NCI-H2171 treated with DMSO at 0.1 percent for 48 hours (cell line): ENCODE data around the gene MLF2.
"Not testable (repeated sequence)": the region's sequence is repeated elsewhere in the genome, so short reads cannot be mapped to it uniquely, and the experiment has no call there.

Source experiments
- DNase-seq: peaks from one replicate; lab custom pipeline; 2025; lab: John Stamatoyannopoulos, UW

MLF2 gene

GRCh38 chr12:6734506-6735387 is 18.2 kb downstream of the MLF2 start:
- no peak for DNase-seq

- DNase-seq, result peak; percentile 87
Measured at GRCh38 chr12:6730169-6730568, 22.8 kb downstream of the MLF2 start.

DNA sequence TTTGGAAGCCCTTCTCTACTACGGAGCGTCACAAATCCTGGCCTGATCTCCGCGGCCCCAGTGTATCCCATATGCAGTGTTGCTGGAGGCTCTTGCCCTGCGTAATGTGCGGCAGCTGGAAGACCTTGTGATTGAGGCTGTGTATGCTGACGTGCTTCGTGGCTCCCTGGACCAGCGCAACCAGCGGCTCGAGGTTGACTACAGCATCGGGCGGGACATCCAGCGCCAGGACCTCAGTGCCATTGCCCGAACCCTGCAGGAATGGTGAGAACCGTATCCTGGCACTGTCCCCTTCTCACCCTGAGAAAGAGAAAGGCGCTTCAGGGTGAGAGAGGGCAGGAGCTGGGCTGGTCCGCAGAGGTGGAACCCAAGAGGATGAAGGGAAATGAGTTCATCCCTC is 23.8 kb downstream of the MLF2 start:
- DNase-seq, result no peak

- no peak for DNase-seq
Measured at GRCh38 chr12:6725350-6725749, 27.6 kb downstream of the MLF2 start.

DNA sequence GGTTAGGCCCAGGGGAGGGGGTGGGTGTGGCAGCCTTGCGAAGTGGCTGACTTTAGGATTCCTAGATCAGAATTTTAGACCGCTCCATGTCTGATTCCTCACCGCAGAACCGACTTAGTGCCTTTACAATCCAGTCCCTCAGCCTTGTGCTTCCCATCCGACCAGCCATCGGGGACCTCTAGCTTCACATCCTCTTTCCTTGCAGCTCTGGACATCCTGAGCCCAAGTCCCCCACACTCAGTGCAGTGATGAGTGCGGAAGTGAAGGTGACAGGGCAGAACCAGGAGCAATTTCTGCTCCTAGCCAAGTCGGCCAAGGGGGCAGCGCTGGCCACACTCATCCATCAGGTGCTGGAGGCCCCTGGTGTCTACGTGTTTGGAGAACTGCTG is 28.5 kb downstream of the MLF2 start:
- no peak for DNase-seq

DNA sequence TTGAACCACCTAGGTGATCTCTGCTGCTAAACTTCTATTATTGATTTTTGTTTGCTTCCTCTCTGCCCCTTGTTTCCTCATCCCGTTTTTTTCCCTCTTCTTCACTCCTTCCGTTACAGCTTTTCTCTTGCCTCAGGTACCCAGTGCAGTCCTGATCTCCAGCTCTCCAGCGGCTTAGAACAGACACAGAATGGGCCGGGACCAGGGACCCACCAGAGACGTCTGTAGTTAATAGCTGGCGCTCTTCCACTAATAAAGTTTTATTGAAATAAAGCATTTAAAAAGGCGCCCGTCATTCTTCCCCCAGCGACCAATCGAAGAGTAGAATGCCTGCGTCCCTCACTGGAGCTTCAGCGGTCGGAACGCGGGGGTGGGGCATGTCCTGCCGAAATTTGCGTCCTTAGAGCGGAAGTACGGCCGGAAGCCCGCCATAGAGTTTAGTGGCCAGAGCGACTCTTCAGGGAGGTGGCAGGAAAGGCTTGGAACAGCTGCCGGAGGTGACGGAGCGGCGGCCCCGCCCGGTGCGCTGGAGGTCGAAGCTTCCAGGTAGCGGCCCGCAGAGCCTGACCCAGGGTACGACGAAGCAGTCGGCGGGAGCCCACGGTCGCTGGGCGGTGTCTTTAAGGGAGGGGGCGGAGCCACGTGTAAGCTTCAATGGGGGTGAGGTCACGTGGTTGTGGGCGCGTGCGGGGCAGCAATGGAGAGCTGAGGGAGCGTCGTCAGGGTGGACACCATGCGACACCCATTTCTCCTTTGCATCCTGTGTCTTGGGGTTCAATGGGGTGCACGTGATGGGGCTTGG is 29.1 kb downstream of the MLF2 start, which contains the start of gene COPS7A:
TSS of gene COPS7A (plus strand) at position 440 of the 802 bp plus-strand sequence. CDS start 611 bp downstream, outside the sequence.
- peak; percentile 100 for DNase-seq

- DNase-seq, result no peak
Measured at GRCh38 chr12:6722863-6723262, 30.1 kb downstream of the MLF2 start.

GRCh38 chr12:6716874-6717437 is 36.0 kb downstream of the MLF2 start:
- no peak for DNase-seq

DNA sequence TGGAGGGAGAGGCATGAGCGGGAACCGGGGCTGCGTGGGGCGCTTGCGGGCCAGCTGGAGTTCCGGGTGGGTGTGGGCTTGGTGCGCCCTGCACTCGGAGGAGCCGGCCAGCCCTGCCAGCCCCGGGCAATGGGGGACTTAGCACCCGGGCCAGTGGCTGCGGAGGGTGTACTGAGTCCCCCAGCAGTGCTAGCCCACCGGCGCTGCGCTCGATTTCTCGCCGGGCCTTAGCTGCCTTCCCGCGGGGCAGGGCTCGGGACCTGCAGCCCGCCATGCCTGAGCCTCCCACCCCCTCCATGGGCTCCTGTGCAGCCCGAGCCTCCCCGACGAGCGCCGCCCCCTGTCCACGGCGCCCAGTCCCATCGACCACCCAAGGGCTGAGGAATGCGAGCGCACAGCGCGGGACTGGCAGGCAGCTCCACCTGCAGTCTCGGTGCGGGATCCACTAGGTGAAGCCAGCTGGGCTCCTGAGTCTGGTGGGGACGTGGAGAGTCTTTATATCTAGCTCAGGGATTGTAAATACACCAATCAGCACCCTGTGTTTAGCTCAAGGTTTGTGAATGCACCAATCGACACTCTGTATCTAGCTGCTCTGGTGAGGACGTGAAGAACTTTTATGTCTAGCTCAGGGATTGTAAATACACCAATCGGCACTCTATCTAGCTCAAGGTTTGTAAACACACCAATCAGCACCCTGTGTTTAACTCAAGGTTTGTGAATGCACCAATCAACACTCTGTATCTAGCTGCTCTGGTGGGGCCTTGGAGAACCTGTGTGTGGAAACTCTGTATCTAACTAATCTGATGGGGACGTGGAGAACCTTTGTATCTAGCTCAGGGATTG is 36.7 kb downstream of the MLF2 start:
- not testable (repeated sequence) for DNase-seq

DNA sequence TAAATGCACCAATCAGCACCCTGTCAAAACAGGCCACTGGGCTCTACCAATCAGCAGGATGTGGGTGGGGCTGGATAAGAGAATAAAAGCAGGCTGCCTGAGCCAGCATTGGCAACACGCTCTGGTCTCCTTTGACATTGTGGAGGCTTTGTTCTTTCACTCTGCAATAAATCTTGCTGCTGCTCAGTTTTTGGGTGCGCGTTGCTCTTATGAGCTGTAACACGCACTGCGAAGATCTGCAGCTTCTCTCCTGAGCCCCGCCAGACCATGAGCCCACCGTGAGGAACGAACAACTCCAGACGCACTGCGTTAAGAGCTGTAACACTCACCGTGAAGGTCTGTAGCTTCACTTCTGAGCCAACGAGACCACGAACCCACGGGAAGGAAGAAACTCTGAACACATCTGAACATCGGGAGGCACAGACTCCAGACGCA is 44.0 kb downstream of the MLF2 start:
- DNase-seq, result no peak

GRCh38 chr12:6708351-6708750 is 44.6 kb downstream of the MLF2 start:
- not testable (repeated sequence) for DNase-seq

DNA sequence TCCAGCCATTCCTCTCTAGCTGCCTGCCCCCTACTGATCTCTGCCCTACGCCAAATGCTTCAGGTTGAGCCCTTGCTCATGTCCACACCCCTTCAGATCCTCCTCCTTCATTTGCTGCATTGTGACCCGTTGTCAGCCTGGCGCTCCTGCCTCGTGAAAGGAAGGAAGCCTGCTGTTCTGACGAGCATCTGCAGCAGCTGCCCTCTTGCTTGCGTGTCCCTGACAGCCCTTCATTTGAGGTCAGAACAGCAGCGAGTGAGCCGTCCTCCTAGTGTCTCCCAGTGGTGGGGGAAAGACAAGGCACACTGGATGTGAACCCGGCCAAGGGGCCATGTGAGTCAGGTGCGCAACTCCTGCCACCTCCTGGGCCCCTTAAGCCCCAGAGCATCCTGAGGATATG is 49.3 kb downstream of the MLF2 start:
- DNase-seq, result peak; percentile 63

- no peak for DNase-seq
Measured at GRCh38 chr12:6701078-6701768, 51.7 kb downstream of the MLF2 start.

DNA sequence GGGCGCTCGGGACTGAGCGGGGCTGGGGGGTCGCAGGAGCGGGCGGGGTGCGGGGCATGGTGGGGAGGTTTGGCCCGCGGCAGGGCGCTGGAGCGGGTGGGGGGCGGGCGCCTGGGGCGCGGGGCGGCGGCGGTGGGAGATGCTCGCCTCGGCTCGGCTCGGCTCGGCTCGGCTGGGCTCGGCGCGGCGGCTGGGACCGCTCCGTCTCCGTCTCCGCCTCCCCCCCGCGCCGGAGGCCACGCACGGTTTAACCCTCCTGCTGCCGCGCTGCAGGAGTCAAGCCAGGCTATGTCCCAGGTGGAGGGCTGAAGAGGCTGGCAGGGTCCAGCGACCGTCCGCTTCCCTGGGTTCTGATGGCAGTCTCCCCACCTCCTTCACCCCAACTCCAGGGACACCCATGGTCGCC is 52.3 kb downstream of the MLF2 start, which contains the start of gene PIANP:
TSS of gene PIANP (minus strand) at position 170 of the 406 bp plus-strand sequence. CDS start 2,754 bp downstream, outside the sequence.
- DNase-seq, result peak; percentile 66

DNA sequence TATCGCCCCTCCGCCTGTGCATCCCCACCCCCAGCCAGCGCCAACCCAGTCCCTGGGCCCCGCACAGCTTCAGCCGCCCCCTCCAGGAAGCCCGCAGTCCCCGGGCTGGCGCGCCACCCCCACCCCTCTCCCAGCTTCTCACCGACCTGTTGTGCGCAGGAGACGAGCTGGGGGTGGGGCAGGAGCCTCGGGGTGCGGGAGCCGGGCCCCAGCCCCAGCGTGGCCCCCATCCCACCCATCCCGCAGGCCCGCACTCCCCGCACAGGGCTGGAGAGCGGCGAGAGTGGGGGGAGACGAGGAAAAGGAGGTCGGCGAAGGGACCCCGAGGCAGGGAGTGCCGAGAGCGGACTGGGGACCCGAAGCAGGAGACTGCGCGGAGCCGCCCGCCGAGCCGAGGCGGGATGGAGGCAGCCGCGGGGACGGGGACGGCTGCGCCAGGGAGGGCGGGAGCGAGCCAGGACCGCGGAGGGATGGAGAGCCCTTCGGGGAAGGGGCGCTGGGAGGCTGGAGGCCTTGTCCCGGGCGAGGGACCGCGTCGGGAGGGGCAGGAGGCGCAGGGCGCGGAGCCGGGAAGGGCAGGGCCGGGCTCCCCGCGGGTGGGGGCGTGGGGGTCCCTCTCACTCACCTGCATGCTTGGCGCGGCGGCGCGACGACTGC is 52.8 kb downstream of the MLF2 start:
- DNase-seq, result peak; percentile 81

GRCh38 chr12:6699259-6699988 is 53.5 kb downstream of the MLF2 start:
- DNase-seq, result peak; percentile 84

- DNase-seq, result no peak
Measured at GRCh38 chr12:6698352-6699046, 54.4 kb downstream of the MLF2 start.
